Fibroblast of lung (primary cell): Measurements from ENCODE around the gene B3GNT9. TPM values are rescaled to one million over a fixed set of nuclear protein-coding genes. Genes with fewer than 3 reads are reported as not detected.
"Not testable (repeated sequence)": the region's sequence is repeated elsewhere in the genome, so short reads cannot be mapped to it uniquely, and the experiment has no call there.

Experiments used
- DNase-seq, 2 donors: peaks; one replicate each; pipeline versions ENCODE4 v3.0.0 to v3.0.0-alpha.2; 2010; ENCODE audit warnings: low read depth in 2 of 2
- H2AFZ ChIP-seq: 2 replicates; pipeline ENCODE4 v1.5.1; 2012; ENCODE audit warnings: low read length, control low read depth, inconsistent platforms
- H3K27ac ChIP-seq: 2 replicates; pipeline ENCODE4 v1.5.1; 2011; ENCODE audit warnings: low read length, control low read depth; ENCODE audit not compliant: insufficient read depth
- H3K27me3 ChIP-seq: 2 replicates; pipeline ENCODE4 v1.5.1; 2011; ENCODE audit warnings: mild to moderate bottlenecking, low read length; ENCODE audit not compliant: control insufficient read depth, insufficient read depth
- H3K36me3 ChIP-seq: 2 replicates; pipeline ENCODE4 v1.5.1; 2011; ENCODE audit warnings: low read length; ENCODE audit not compliant: control insufficient read depth, insufficient read depth
- H3K4me1 ChIP-seq: 2 replicates; pipeline ENCODE4 v1.5.1; 2011; ENCODE audit warnings: low read length; ENCODE audit not compliant: control insufficient read depth, insufficient read depth; ENCODE audit errors: extremely low read depth
- H3K4me2 ChIP-seq: 2 replicates; pipeline ENCODE4 v1.5.1; 2011; ENCODE audit warnings: low read length, control low read depth; ENCODE audit not compliant: insufficient read depth; ENCODE audit errors: extremely low read depth
- H3K4me3 ChIP-seq, 4 experiments: fragments of 200-600 bp in 1 of 4; sonication (generic) in 1 of 4; replicated peaks in 1 of 4; 2 replicates each; pipeline ENCODE4 v1.5.1; 2011 to 2016; ENCODE audit warnings: low read length in 4 of 4, low read depth in 3 of 4, mild to moderate bottlenecking in 3 of 4, control low read depth in 2 of 4, inconsistent platforms in 1 of 4, mixed read lengths in 1 of 4; ENCODE audit not compliant: insufficient read depth in 1 of 4; ENCODE audit errors: control extremely low read depth in 1 of 4
- H3K79me2 ChIP-seq: 2 replicates; pipeline ENCODE4 v1.5.1; 2012; ENCODE audit warnings: mild to moderate bottlenecking, low read length, inconsistent platforms; ENCODE audit not compliant: control insufficient read depth, insufficient read depth
- H3K9ac ChIP-seq: 2 replicates; pipeline ENCODE4 v1.5.1; 2011; ENCODE audit warnings: mild to moderate bottlenecking, low read length, control low read depth; ENCODE audit not compliant: insufficient read depth
- H3K9me3 ChIP-seq: 2 replicates; pipeline ENCODE4 v1.5.1; 2012; ENCODE audit warnings: low read depth, low read length; ENCODE audit not compliant: control insufficient read depth, insufficient read depth
- H4K20me1 ChIP-seq: 2 replicates; pipeline ENCODE4 v1.5.1; 2011; ENCODE audit warnings: low read length; ENCODE audit not compliant: control insufficient read depth, insufficient read depth; ENCODE audit errors: extremely low read depth
- CTCF ChIP-seq, 2 donors: IDR thresholded peaks in 1 of 2; conservative IDR thresholded peaks in 1 of 2; 1 replicate in 1 of 2; 2 replicates in 1 of 2; pipeline ENCODE4 v1.5.1; 2011 to 2012; ENCODE audit warnings: low read length in 2 of 2, control low read depth in 1 of 2, inconsistent platforms in 1 of 2, low read depth in 1 of 2, mild to moderate bottlenecking in 1 of 2
- EZH2 ChIP-seq: IDR thresholded peaks from 2 replicates; pipeline ENCODE4 v1.5.1; 2012; ENCODE audit warnings: low read length, control low read depth, mild to moderate bottlenecking; ENCODE audit errors: missing control alignments
- polyA plus RNA-seq, 2 donors: library from polyadenylated mRNA; depleted of rRNA in 1 of 2; stranded (reverse) in 1 of 2; unstranded in 1 of 2; fragments of >200 nt; gene quantifications; 2 replicates each; pipeline ENCODE4 v1.2.1, GENCODE V29; 2011 to 2012; ENCODE audit warnings: missing spikeins in 1 of 2
- total RNA-seq: library from RNA; depleted of rRNA; stranded (reverse); fragments of >200 nt; gene quantifications from 2 replicates; pipeline ENCODE4 v1.2.1, GENCODE V29; 2014

The B3GNT9 gene
- total and polyA plus RNA-seq, 2 donors (not counting 1 experiment from before 2014, with no cell fraction given): 29.6 to 34.7 TPM

GRCh38 chr16:67128417-67128816 lies 22.4 kb downstream of the B3GNT9 start:
- Histone ChIP-seq H3K36me3 (no peaks in the 10 kb centered on the region), H3K79me2 (no peaks in the 10 kb centered on the region), H3K9ac (no peak overlapping the region), H3K9me3 (no peaks in the 10 kb centered on the region), H4K20me1 (no peaks in the 10 kb centered on the region), H3K4me3 (no peak overlapping the region), H3K27me3 (no peaks in the 10 kb centered on the region), H3K27ac (no peak overlapping the region), H2AFZ (no peak overlapping the region), H3K4me1 (no peaks in the 10 kb centered on the region), H3K4me2 (no peak overlapping the region)
- DNase-seq: no peak
- TF ChIP-seq CTCF (conservative IDR thresholded peaks at IDR 0.05 in 1 of 2, IDR thresholded peaks at IDR 0.05 in 1 of 2; ENCODE audit: low read depth in 1 of 2, low read length in 2 of 2): no peak
- no peak for TF ChIP-seq EZH2

- DNase-seq, H3K4me2 ChIP-seq, H3K27me3 ChIP-seq, H3K79me2 ChIP-seq, H4K20me1 ChIP-seq, H3K4me3 ChIP-seq, H3K27ac ChIP-seq, H3K9ac ChIP-seq, H3K4me1 ChIP-seq, H2AFZ ChIP-seq, H3K36me3 ChIP-seq, H3K9me3 ChIP-seq: not testable (repeated sequence)
Measured at GRCh38 chr16:67122799-67123198, 28.0 kb downstream of the B3GNT9 start.

GRCh38 chr16:67120025-67120424 lies 30.8 kb downstream of the B3GNT9 start:
- Histone ChIP-seq H3K36me3 (peaks cover 4% of the 10 kb centered on the region), H3K27ac (no peak overlapping the region), H4K20me1 (no peaks in the 10 kb centered on the region), H3K4me1 (peaks cover 6% of the 10 kb centered on the region), H3K9me3 (no peaks in the 10 kb centered on the region), H3K4me2 (no peak overlapping the region), H3K9ac (no peak overlapping the region), H2AFZ (no peak overlapping the region), H3K4me3 (no peak overlapping the region), H3K79me2 (peaks cover 9% of the 10 kb centered on the region), H3K27me3 (no peaks in the 10 kb centered on the region)
- no peak for DNase-seq
- TF ChIP-seq EZH2: no peak
- no peak for TF ChIP-seq CTCF (conservative IDR thresholded peaks at IDR 0.05 in 1 of 2, IDR thresholded peaks at IDR 0.05 in 1 of 2; ENCODE audit: low read depth in 1 of 2, low read length in 2 of 2)
